H9 (cell line): Measurements from ENCODE around the gene RPS6KA6. TPM values are rescaled to one million over a fixed set of nuclear protein-coding genes. Genes with fewer than 3 reads are reported as not detected.

ENCODE experiments used
- DNase-seq: peaks from one replicate; pipeline ENCODE4 v3.0.0-alpha.2; 2017
- H2AFZ ChIP-seq: one replicate; pipeline ENCODE4 v1.6.1; 2013; ENCODE audit warnings: mild to moderate bottlenecking, low read length, control low read depth, moderate library complexity
- H2AK5ac ChIP-seq: 2 replicates; pipeline ENCODE4 v1.6.1; 2013; ENCODE audit warnings: low read length, control low read depth, mixed read lengths; ENCODE audit not compliant: insufficient read length
- H2BK120ac ChIP-seq: one replicate; pipeline ENCODE4 v1.6.1; 2013; ENCODE audit warnings: low read depth, mild to moderate bottlenecking, low read length, control low read depth, inconsistent platforms; ENCODE audit not compliant: poor library complexity, severe bottlenecking
- H2BK12ac ChIP-seq: 2 replicates; pipeline ENCODE4 v1.6.1; 2013; ENCODE audit warnings: low read length, control low read depth, mixed read lengths, low read depth; ENCODE audit not compliant: insufficient read length
- H2BK15ac ChIP-seq: 2 replicates; pipeline ENCODE4 v1.6.1; 2013; ENCODE audit warnings: low read depth, low read length, control low read depth
- H2BK20ac ChIP-seq: one replicate; pipeline ENCODE4 v1.6.1; 2013; ENCODE audit warnings: low read depth, mild to moderate bottlenecking, low read length, control low read depth, inconsistent platforms; ENCODE audit not compliant: poor library complexity, severe bottlenecking
- H2BK5ac ChIP-seq: 2 replicates; pipeline ENCODE4 v1.6.1; 2013; ENCODE audit warnings: low read length, control low read depth, mixed read lengths; ENCODE audit not compliant: insufficient read length
- H3K14ac ChIP-seq: 2 replicates; pipeline ENCODE4 v1.6.1; 2013; ENCODE audit warnings: low read length, control low read depth; ENCODE audit not compliant: insufficient read depth
- H3K18ac ChIP-seq: 2 replicates; pipeline ENCODE4 v1.6.1; 2013; ENCODE audit warnings: low read depth, mild to moderate bottlenecking, mixed read lengths, low read length, control low read depth; ENCODE audit not compliant: insufficient read length
- H3K23ac ChIP-seq: 2 replicates; pipeline ENCODE4 v1.6.1; 2013; ENCODE audit warnings: low read length, control low read depth, mixed read lengths, low read depth; ENCODE audit not compliant: insufficient read length
- H3K23me2 ChIP-seq: 2 replicates; pipeline ENCODE4 v1.6.1; 2013; ENCODE audit warnings: low read depth, mild to moderate bottlenecking, mixed read lengths, low read length, control low read depth; ENCODE audit not compliant: insufficient read length, poor library complexity, severe bottlenecking
- H3K27ac ChIP-seq: 2 replicates; pipeline ENCODE4 v1.5.1; 2013; ENCODE audit warnings: low read length, control low read depth, mixed read lengths, low read depth; ENCODE audit not compliant: insufficient read length
- H3K27me3 ChIP-seq: 2 replicates; pipeline ENCODE4 v1.6.1; 2013; ENCODE audit warnings: low read length, control low read depth, inconsistent platforms; ENCODE audit not compliant: insufficient read depth
- H3K4ac ChIP-seq: 2 replicates; pipeline ENCODE4 v1.6.1; 2013; ENCODE audit warnings: low read depth, mild to moderate bottlenecking, control low read depth, inconsistent platforms, low read length, moderate library complexity
- H3K4me1 ChIP-seq: 2 replicates; pipeline ENCODE4 v1.6.1; 2013; ENCODE audit warnings: low read length, control low read depth, inconsistent platforms; ENCODE audit not compliant: insufficient read depth
- H3K4me2 ChIP-seq: 2 replicates; pipeline ENCODE4 v1.6.1; 2013; ENCODE audit warnings: low read length, control low read depth, mixed read lengths; ENCODE audit not compliant: insufficient read length, insufficient read depth
- H3K56ac ChIP-seq: 2 replicates; pipeline ENCODE4 v1.6.1; 2013; ENCODE audit warnings: low read depth, mild to moderate bottlenecking, mixed read lengths, low read length, control low read depth; ENCODE audit not compliant: insufficient read length
- H3K79me1 ChIP-seq: 2 replicates; pipeline ENCODE4 v1.6.1; 2013; ENCODE audit warnings: low read depth, mild to moderate bottlenecking, moderate library complexity, low read length, control low read depth, inconsistent platforms; ENCODE audit not compliant: insufficient read depth, poor library complexity, severe bottlenecking
- H3K79me2 ChIP-seq: 2 replicates; pipeline ENCODE4 v1.6.1; 2013; ENCODE audit warnings: low read length, control low read depth, inconsistent platforms; ENCODE audit not compliant: insufficient read depth
- H3K9ac ChIP-seq: 2 replicates; pipeline ENCODE4 v1.6.1; 2013; ENCODE audit warnings: low read length, control low read depth, mixed read lengths; ENCODE audit not compliant: insufficient read length; ENCODE audit errors: extremely low read depth
- H3K9me3 ChIP-seq: one replicate; pipeline ENCODE4 v1.6.1; 2013; ENCODE audit warnings: low read depth, low read length, inconsistent platforms; ENCODE audit not compliant: control insufficient read depth
- H3T11ph ChIP-seq: one replicate; pipeline ENCODE4 v1.6.1; 2013; ENCODE audit warnings: mild to moderate bottlenecking, low read length, control low read depth, inconsistent platforms
- H4K20me1 ChIP-seq: one replicate; pipeline ENCODE4 v1.6.1; 2013; ENCODE audit not compliant: control insufficient read depth, insufficient read length, insufficient read depth
- H4K5ac ChIP-seq: 2 replicates; pipeline ENCODE4 v1.6.1; 2013; ENCODE audit warnings: low read depth, mild to moderate bottlenecking, mixed read lengths, low read length, control low read depth; ENCODE audit not compliant: insufficient read length
- H4K8ac ChIP-seq: replicated peaks from 2 replicates; pipeline ENCODE4 v1.6.1; 2013; ENCODE audit warnings: low read length, control low read depth, mixed read lengths, low read depth; ENCODE audit not compliant: insufficient read length
- H4K91ac ChIP-seq: 2 replicates; pipeline ENCODE4 v1.6.1; 2013; ENCODE audit warnings: low read depth, mild to moderate bottlenecking, moderate library complexity, mixed read lengths, low read length, control low read depth; ENCODE audit not compliant: insufficient read length
- H3K27ac Mint-ChIP-seq, 3 experiments: 2 replicates in 2 of 3; 3 replicates in 1 of 3; pipeline ENCODE4 v1.8.0; 2020 to 2021; ENCODE audit warnings: mixed read lengths in 3 of 3, mild to moderate bottlenecking in 1 of 3, moderate library complexity in 1 of 3
- H3K27me3 Mint-ChIP-seq: 2 replicates; pipeline ENCODE4 v1.8.0; 2021; ENCODE audit warnings: low read depth, mild to moderate bottlenecking, moderate library complexity, mixed read lengths
- H3K36me3 Mint-ChIP-seq, 3 experiments: 2 replicates in 2 of 3; 3 replicates in 1 of 3; pipeline ENCODE4 v1.8.0; 2020 to 2021; ENCODE audit warnings: low read depth in 3 of 3, mixed read lengths in 3 of 3; ENCODE audit not compliant: insufficient read depth in 1 of 3
- H3K4me1 Mint-ChIP-seq, 2 experiments: 2 replicates each; pipeline ENCODE4 v1.8.0; 2020; ENCODE audit warnings: mixed read lengths in 2 of 2
- H3K4me3 Mint-ChIP-seq, 2 experiments: 2 replicates in 1 of 2; 3 replicates in 1 of 2; pipeline ENCODE4 v1.8.0; 2020 to 2021; ENCODE audit warnings: mild to moderate bottlenecking in 2 of 2, mixed read lengths in 2 of 2, moderate library complexity in 1 of 2
- H3K9me3 Mint-ChIP-seq, 2 experiments: 2 replicates in 1 of 2; 3 replicates in 1 of 2; pipeline ENCODE4 v1.8.0; 2020; ENCODE audit warnings: mild to moderate bottlenecking in 2 of 2, mixed read lengths in 2 of 2, moderate library complexity in 1 of 2
- CTCF ChIP-seq: fragments of 200-600 bp; sonication (generic); conservative IDR thresholded peaks from 3 replicates; pipeline ENCODE4 v1.8.0; 2021; ENCODE audit warnings: antibody characterized with exemption, mild to moderate bottlenecking
- WGBS: extraction: QIAGEN DNeasy Blood & Tissue Kit; methylation state at CpG from one replicate; pipeline ENCODE4 v1.1.7; 2013; ENCODE audit warnings: missing lambda C conversion rate, low lambda C conversion rate, mixed read lengths; ENCODE audit not compliant: insufficient read length; ENCODE audit errors: extremely low coverage; 5-methylcytosine and 5-hydroxymethylcytosine counted together
- total RNA-seq: library from RNA; stranded (reverse); gene quantifications from 2 replicates; pipeline ENCODE4 v1.2.1, GENCODE V29; 2021

RPS6KA6 gene
- total RNA-seq, 1 experiment from 2014 or later, result 12.1 TPM

GRCh38 chrX:84199688-84200087, 11.7 kb upstream of the RPS6KA6 start:
- H3K18ac ChIP-seq, result no peak overlapping the region
- TF ChIP-seq CTCF, result no peak
- H3K27me3 ChIP-seq, result no peaks in the 10 kb centered on the region
- H3K56ac ChIP-seq, result no peak overlapping the region
- no peak overlapping the region for H2BK12ac ChIP-seq
- no peak overlapping the region for H3K27ac Mint-ChIP-seq
- no peaks in the 10 kb centered on the region for H3K79me1 ChIP-seq
- no peaks in the 10 kb centered on the region; the same call in 1 of the 2 replicates for H3K27me3 Mint-ChIP-seq
- WGBS, result no CpG with 5 or more reads among the region's 1 CpG
- H3K4ac ChIP-seq, result no peak overlapping the region
- no peak overlapping the region for H2BK15ac ChIP-seq
- H3K4me1 Mint-ChIP-seq, result peaks cover 0 to 4% of the 10 kb centered on the region in 2 experiments; a peak in 1 of 4 replicates
- no peak overlapping the region for H3K4me3 Mint-ChIP-seq
- H3K27ac ChIP-seq, result no peak overlapping the region
- H3K4me1 ChIP-seq, result no peaks in the 10 kb centered on the region
- no peak overlapping the region for H2BK120ac ChIP-seq
- no peak overlapping the region for H4K91ac ChIP-seq
- H3K23ac ChIP-seq, result no peak overlapping the region
- no peak overlapping the region for H3T11ph ChIP-seq
- no peak overlapping the region for H2AFZ ChIP-seq
- peaks cover 7% of the 10 kb centered on the region for H3K9me3 ChIP-seq
- no peaks in the 10 kb centered on the region for H3K23me2 ChIP-seq
- no peaks in the 10 kb centered on the region; a peak in 3 of 7 replicates for H3K36me3 Mint-ChIP-seq
- H2BK5ac ChIP-seq, result no peak overlapping the region
- no peaks in the 10 kb centered on the region for H3K79me2 ChIP-seq
- no peaks in the 10 kb centered on the region for H4K20me1 ChIP-seq
- peaks cover 47 to 65% of the 10 kb centered on the region in 2 experiments for H3K9me3 Mint-ChIP-seq
- no peak overlapping the region for H3K9ac ChIP-seq
- H4K8ac ChIP-seq, result no peak overlapping the region
- no peak overlapping the region for H3K4me2 ChIP-seq
- H2AK5ac ChIP-seq, result no peak overlapping the region
- DNase-seq, result no peak
- no peak overlapping the region for H2BK20ac ChIP-seq
- no peak overlapping the region for H3K14ac ChIP-seq
- no peak overlapping the region for H4K5ac ChIP-seq
